ENCODE measurements around the gene DCUN1D5. TPM values are rescaled to one million over a fixed set of nuclear protein-coding genes. Genes with fewer than 3 reads are reported as not detected.
"Not testable (repeated sequence)": the region's sequence is repeated elsewhere in the genome, so short reads cannot be mapped to it uniquely, and the experiment has no call there.

The DCUN1D5 gene
- total RNA-seq, 1 donor from 2014 or later: 32.8 TPM

DNA sequence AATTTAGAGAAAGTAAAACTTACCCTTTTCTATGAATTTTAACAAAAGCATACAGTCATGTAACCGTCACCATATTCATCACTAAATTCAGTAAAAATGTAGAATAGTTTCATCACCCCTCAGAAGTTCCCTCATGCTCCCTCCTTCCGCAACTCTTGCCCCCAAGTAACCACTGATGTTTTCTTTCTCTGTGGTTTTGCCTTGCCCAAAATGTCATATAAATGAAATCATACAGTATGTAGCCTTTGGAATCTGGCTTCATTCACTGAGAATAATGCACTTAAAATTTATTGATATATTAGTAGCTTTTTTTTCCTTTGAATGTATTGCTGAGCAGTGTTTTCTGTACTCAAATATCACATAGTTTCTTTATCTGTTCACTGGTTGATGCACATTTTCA is 60.1 kb downstream of the DCUN1D5 start:
- no peak overlapping the region for H3K4me3 Mint-ChIP-seq
- peaks cover 8% of the 10 kb centered on the region for H3K27me3 Mint-ChIP-seq
- no peaks in the 10 kb centered on the region for H3K36me3 Mint-ChIP-seq
- no peaks in the 10 kb centered on the region for H3K4me1 Mint-ChIP-seq (ENCODE audit: unreplicated experiment)
- no peak overlapping the region for H3K27ac Mint-ChIP-seq
- no peaks in the 10 kb centered on the region for H3K9me3 Mint-ChIP-seq
- TF ChIP-seq CTCF (conservative IDR thresholded peaks at IDR 0.05): no peak
- no peak for DNase-seq (ENCODE audit: extremely low spot score, unreplicated experiment)

DNA sequence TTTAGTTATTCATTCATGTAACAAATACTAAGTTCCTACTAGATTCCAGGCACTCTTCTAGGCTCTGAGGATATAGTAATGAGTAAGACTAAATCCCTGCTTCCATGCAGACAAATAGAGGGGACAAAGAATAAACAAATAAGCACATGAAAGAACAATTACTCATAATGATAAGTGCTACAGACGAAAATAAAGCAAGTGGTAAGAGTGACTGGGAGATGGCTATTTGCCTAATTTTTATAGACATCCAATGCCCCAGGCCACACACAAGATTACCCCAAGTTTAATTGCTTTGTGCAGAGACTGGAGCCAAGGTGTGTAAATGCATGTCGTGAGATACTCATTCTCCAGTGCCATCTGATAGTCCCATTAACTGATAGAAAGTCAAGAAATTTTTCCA is 62.6 kb downstream of the DCUN1D5 start:
- Mint-ChIP-seq H3K4me1 (ENCODE audit: unreplicated experiment) (no peaks in the 10 kb centered on the region), H3K27me3 (peaks cover 5% of the 10 kb centered on the region), H3K4me3 (no peak overlapping the region)

GRCh38 chr11:103028304-103029020 is 63.5 kb downstream of the DCUN1D5 start:
- not testable (repeated sequence) for DNase-seq (ENCODE audit: extremely low spot score, unreplicated experiment); H3K27me3 Mint-ChIP-seq; H3K9me3 Mint-ChIP-seq; H3K4me3 Mint-ChIP-seq; H3K4me1 Mint-ChIP-seq (ENCODE audit: unreplicated experiment); H3K27ac Mint-ChIP-seq; H3K36me3 Mint-ChIP-seq

More for the DNA sequence above, 62.6 kb downstream of the DCUN1D5 start:
- Mint-ChIP-seq H3K36me3 (no peaks in the 10 kb centered on the region), H3K27ac (no peak overlapping the region), H3K9me3 (no peaks in the 10 kb centered on the region)
- DNase-seq (ENCODE audit: extremely low spot score, unreplicated experiment): no peak
- TF ChIP-seq CTCF (conservative IDR thresholded peaks at IDR 0.05): no peak

DNA sequence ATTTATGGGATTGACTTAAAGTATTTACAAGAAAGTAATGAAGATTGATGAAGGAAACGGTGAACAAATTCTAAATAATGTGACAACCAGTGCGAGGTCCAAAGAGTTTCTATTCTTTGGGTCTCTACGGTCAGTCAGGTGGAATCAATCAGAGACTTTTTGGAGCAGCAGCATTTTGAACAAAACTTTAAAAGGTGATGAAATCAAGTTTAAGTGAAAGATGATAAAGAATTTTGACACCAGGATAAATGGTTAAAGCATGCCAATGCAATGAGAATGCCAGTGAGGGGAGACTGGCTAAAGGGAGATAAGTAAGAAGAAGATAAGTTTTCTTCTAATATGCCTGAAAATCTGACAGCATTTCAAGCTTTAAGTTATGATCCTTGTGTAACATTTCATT is 67.9 kb downstream of the DCUN1D5 start:
- H3K27me3 Mint-ChIP-seq: no peaks in the 10 kb centered on the region
- no peak for TF ChIP-seq CTCF (conservative IDR thresholded peaks at IDR 0.05)
- H3K27ac Mint-ChIP-seq: no peak overlapping the region
- H3K4me3 Mint-ChIP-seq: no peak overlapping the region
- H3K9me3 Mint-ChIP-seq: no peaks in the 10 kb centered on the region
- H3K36me3 Mint-ChIP-seq: no peaks in the 10 kb centered on the region
- no peaks in the 10 kb centered on the region for H3K4me1 Mint-ChIP-seq (ENCODE audit: unreplicated experiment)
- no peak for DNase-seq (ENCODE audit: extremely low spot score, unreplicated experiment)

GRCh38 chr11:103016031-103016430 is 75.9 kb downstream of the DCUN1D5 start:
- DNase-seq (ENCODE audit: extremely low spot score, unreplicated experiment): no peak
- Mint-ChIP-seq H3K9me3 (no peaks in the 10 kb centered on the region), H3K4me1 (ENCODE audit: unreplicated experiment) (no peaks in the 10 kb centered on the region), H3K27ac (no peak overlapping the region), H3K27me3 (no peaks in the 10 kb centered on the region), H3K36me3 (no peaks in the 10 kb centered on the region), H3K4me3 (no peak overlapping the region)
- TF ChIP-seq CTCF (conservative IDR thresholded peaks at IDR 0.05): no peak

- H3K4me1 Mint-ChIP-seq (ENCODE audit: unreplicated experiment): no peaks in the 10 kb centered on the region
- H3K9me3 Mint-ChIP-seq: peaks cover 4% of the 10 kb centered on the region
- no peaks in the 10 kb centered on the region for H3K36me3 Mint-ChIP-seq
- no peak overlapping the region for H3K27ac Mint-ChIP-seq
- H3K27me3 Mint-ChIP-seq: no peaks in the 10 kb centered on the region
- no peak for TF ChIP-seq CTCF (conservative IDR thresholded peaks at IDR 0.05)
- no peak for DNase-seq (ENCODE audit: extremely low spot score, unreplicated experiment)
- no peak overlapping the region for H3K4me3 Mint-ChIP-seq
Observed at GRCh38 chr11:103013421-103013820, 78.5 kb downstream of the DCUN1D5 start.

Other genes with a start within 250 kb of the DCUN1D5 start
- not detected in 2 replicates for gene MMP3, start 248.6 kb downstream of the DCUN1D5 start, total RNA-seq (ENCODE audit: low replicate concordance)
- gene MMP12, start 217.2 kb downstream of the DCUN1D5 start, total RNA-seq (ENCODE audit: low replicate concordance): 0.27 TPM in 1 of 2 replicates, not detected in the other
- not detected in 2 replicates for gene MMP13, start 136.4 kb downstream of the DCUN1D5 start, total RNA-seq (ENCODE audit: low replicate concordance)
- 8.9 and 26.1 TPM in 2 replicates for gene DYNC2H1, start 17.3 kb upstream of the DCUN1D5 start, total RNA-seq (ENCODE audit: low replicate concordance)

Measured in type B pancreatic cell (in vitro differentiated cells).